ENCODE measurements around the gene INTS11. TPM values are rescaled to one million over a fixed set of nuclear protein-coding genes. Genes with fewer than 3 reads are reported as not detected.

Gene INTS11
- total and polyA plus RNA-seq, 2 experiments from 2014 or later = 102 to 161 TPM

DNA sequence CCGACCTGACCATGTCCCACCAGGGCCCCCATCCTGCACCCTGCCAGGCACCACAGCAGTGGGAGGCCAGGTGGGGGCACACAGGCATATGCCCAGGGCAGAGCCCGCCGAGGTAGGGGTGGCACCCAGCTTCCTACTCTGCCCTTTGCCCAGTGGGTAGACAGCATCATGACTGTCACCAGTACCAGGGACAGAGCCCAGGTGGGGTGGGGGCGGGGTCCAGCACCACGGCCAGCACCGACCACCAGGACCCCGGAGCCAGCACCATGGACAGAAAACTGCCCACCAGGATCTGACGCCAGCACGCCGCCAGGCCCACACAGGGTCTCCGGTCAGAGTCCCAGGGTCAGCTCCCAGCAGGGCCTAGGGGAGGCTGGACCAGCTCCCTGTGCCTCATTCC is 10.4 kb upstream of the INTS11 start:
- Mint-ChIP-seq H3K27ac (no peak overlapping the region), H3K36me3 (ENCODE audit: low read depth) (peaks cover 1% of the 10 kb centered on the region; the same call in 2 of the 3 replicates), H3K4me3 (no peak overlapping the region), H3K4me1 (no peaks in the 10 kb centered on the region), H3K9me3 (no peaks in the 10 kb centered on the region), H3K27me3 (ENCODE audit: insufficient read depth, low read depth, poor library complexity) (peaks cover 9% of the 10 kb centered on the region)
- Histone ChIP-seq H3K27me3 (ENCODE audit: insufficient read depth) (no peaks in the 10 kb centered on the region), H3F3A (replicated peaks; ENCODE audit: low read depth) (peaks cover 12% of the 10 kb centered on the region; the same call in 1 of the 2 replicates), H4K20me1 (replicated peaks; ENCODE audit: insufficient read depth) (no peaks in the 10 kb centered on the region), H3K9me2 (ENCODE audit: insufficient read depth) (no peaks in the 10 kb centered on the region), H3K4me1 (ENCODE audit: insufficient read depth) (no peaks in the 10 kb centered on the region), H3K27ac (ENCODE audit: low read depth) (no peak overlapping the region), H2AFZ (no peak overlapping the region), H3K4me2 (no peak overlapping the region), H3K79me2 (replicated peaks; ENCODE audit: insufficient read depth) (no peaks in the 10 kb centered on the region), H3K4me3 (no peak overlapping the region), H3K36me3 (ENCODE audit: insufficient read depth) (no peaks in the 10 kb centered on the region)
- TF ChIP-seq CREB1 (CRISPR knock-in tag; IDR thresholded peaks at IDR 0.05; ENCODE audit: low read depth) = peak; percentile 70
- TF ChIP-seq EZH2phosphoT487 (IDR thresholded peaks at IDR 0.05; ENCODE audit: unreplicated experiment) = no peak
- TF ChIP-seq POLR2AphosphoS5 (IDR thresholded peaks at IDR 0.05; ENCODE audit: low read depth) = peak; percentile 23; the same call in 1 of the 2 replicates
- peak; percentile 86 for TF ChIP-seq ZNF114 (CRISPR knock-in tag; IDR thresholded peaks at IDR 0.05)
- TF ChIP-seq NANOG (IDR thresholded peaks at IDR 0.05; ENCODE audit: borderline replicate concordance) = no peak
- TF ChIP-seq, protein P1, sequence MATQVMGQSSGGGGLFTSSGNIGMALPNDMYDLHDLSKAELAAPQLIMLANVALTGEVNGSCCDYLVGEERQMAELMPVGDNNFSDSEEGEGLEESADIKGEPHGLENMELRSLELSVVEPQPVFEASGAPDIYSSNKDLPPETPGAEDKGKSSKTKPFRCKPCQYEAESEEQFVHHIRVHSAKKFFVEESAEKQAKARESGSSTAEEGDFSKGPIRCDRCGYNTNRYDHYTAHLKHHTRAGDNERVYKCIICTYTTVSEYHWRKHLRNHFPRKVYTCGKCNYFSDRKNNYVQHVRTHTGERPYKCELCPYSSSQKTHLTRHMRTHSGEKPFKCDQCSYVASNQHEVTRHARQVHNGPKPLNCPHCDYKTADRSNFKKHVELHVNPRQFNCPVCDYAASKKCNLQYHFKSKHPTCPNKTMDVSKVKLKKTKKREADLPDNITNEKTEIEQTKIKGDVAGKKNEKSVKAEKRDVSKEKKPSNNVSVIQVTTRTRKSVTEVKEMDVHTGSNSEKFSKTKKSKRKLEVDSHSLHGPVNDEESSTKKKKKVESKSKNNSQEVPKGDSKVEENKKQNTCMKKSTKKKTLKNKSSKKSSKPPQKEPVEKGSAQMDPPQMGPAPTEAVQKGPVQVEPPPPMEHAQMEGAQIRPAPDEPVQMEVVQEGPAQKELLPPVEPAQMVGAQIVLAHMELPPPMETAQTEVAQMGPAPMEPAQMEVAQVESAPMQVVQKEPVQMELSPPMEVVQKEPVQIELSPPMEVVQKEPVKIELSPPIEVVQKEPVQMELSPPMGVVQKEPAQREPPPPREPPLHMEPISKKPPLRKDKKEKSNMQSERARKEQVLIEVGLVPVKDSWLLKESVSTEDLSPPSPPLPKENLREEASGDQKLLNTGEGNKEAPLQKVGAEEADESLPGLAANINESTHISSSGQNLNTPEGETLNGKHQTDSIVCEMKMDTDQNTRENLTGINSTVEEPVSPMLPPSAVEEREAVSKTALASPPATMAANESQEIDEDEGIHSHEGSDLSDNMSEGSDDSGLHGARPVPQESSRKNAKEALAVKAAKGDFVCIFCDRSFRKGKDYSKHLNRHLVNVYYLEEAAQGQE (IDR thresholded peaks at IDR 0.05; ENCODE audit: unreplicated experiment) = peak; percentile 99
- TF ChIP-seq EZH2 (IDR thresholded peaks at IDR 0.05; ENCODE audit: low read depth, unreplicated experiment) = no peak
- DNase-seq (ENCODE audit: low spot score) = peak; percentile 85
- peak; percentile 52 for ATAC-seq

DNA sequence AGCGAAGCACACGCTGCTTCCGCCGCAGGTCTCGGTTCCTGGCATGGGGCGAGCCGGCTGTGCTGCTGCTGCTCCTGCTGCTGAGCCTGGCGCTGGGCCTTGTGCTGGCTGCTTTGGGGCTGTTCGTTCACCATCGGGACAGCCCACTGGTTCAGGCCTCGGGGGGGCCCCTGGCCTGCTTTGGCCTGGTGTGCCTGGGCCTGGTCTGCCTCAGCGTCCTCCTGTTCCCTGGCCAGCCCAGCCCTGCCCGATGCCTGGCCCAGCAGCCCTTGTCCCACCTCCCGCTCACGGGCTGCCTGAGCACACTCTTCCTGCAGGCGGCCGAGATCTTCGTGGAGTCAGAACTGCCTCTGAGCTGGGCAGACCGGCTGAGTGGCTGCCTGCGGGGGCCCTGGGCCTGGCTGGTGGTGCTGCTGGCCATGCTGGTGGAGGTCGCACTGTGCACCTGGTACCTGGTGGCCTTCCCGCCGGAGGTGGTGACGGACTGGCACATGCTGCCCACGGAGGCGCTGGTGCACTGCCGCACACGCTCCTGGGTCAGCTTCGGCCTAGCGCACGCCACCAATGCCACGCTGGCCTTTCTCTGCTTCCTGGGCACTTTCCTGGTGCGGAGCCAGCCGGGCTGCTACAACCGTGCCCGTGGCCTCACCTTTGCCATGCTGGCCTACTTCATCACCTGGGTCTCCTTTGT is 9.2 kb upstream of the INTS11 start:
- Histone ChIP-seq H2AFZ (no peak overlapping the region), H3K79me2 (replicated peaks; ENCODE audit: insufficient read depth) (no peaks in the 10 kb centered on the region), H3K27me3 (ENCODE audit: insufficient read depth) (no peaks in the 10 kb centered on the region), H3K36me3 (ENCODE audit: insufficient read depth) (no peaks in the 10 kb centered on the region), H3F3A (replicated peaks; ENCODE audit: low read depth) (peaks cover 18% of the 10 kb centered on the region; the same call in 1 of the 2 replicates), H3K4me3 (no peak overlapping the region), H3K4me2 (no peak overlapping the region), H3K9me2 (ENCODE audit: insufficient read depth) (no peaks in the 10 kb centered on the region), H3K4me1 (ENCODE audit: insufficient read depth) (no peaks in the 10 kb centered on the region), H4K20me1 (replicated peaks; ENCODE audit: insufficient read depth) (no peaks in the 10 kb centered on the region), H3K27ac (ENCODE audit: low read depth) (no peak overlapping the region)
- Mint-ChIP-seq H3K4me3 (no peak overlapping the region), H3K4me1 (no peaks in the 10 kb centered on the region), H3K27me3 (ENCODE audit: insufficient read depth, low read depth, poor library complexity) (peaks cover 10% of the 10 kb centered on the region), H3K27ac (no peak overlapping the region), H3K36me3 (ENCODE audit: low read depth) (peaks cover 5% of the 10 kb centered on the region; the same call in 2 of the 3 replicates), H3K9me3 (no peaks in the 10 kb centered on the region)
- ATAC-seq (no peak; the same call in 2 of the 3 replicates), DNase-seq (ENCODE audit: low spot score) (no peak)
- TF ChIP-seq STAT1 (IDR thresholded peaks at IDR 0.05; ENCODE audit: unreplicated experiment) (no peak), ZNF114 (CRISPR knock-in tag; IDR thresholded peaks at IDR 0.05) (no peak), CREB1 (CRISPR knock-in tag; IDR thresholded peaks at IDR 0.05; ENCODE audit: low read depth) (no peak), EZH2 (IDR thresholded peaks at IDR 0.05; ENCODE audit: low read depth, unreplicated experiment) (no peak), ZNF331 (CRISPR knock-in tag; IDR thresholded peaks at IDR 0.05; ENCODE audit: low read depth) (no peak), NANOG (IDR thresholded peaks at IDR 0.05; ENCODE audit: borderline replicate concordance) (no peak)
- TF ChIP-seq, protein P2, sequence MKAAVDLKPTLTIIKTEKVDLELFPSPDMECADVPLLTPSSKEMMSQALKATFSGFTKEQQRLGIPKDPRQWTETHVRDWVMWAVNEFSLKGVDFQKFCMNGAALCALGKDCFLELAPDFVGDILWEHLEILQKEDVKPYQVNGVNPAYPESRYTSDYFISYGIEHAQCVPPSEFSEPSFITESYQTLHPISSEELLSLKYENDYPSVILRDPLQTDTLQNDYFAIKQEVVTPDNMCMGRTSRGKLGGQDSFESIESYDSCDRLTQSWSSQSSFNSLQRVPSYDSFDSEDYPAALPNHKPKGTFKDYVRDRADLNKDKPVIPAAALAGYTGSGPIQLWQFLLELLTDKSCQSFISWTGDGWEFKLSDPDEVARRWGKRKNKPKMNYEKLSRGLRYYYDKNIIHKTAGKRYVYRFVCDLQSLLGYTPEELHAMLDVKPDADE (IDR thresholded peaks at IDR 0.05) = no peak
- TF ChIP-seq, protein P1 (IDR thresholded peaks at IDR 0.05; ENCODE audit: unreplicated experiment) = no peak

Measured in GM23338 (cell line).